ENCODE measurements around the gene PRDM8. TPM values are rescaled to one million over a fixed set of nuclear protein-coding genes. Genes with fewer than 3 reads are reported as not detected.

Gene PRDM8
- total RNA-seq, 1 donor from 2014 or later, result 0.07 TPM

- Mint-ChIP-seq H3K27ac (ENCODE audit: unreplicated experiment) (no peak overlapping the region), H3K27me3 (ENCODE audit: low read depth) (peaks cover 25% of the 10 kb centered on the region), H3K9me3 (ENCODE audit: low read depth) (peaks cover 7% of the 10 kb centered on the region), H3K4me3 (ENCODE audit: unreplicated experiment) (no peak overlapping the region), H3K36me3 (ENCODE audit: low read depth) (no peaks in the 10 kb centered on the region), H3K4me1 (ENCODE audit: low read depth) (no peaks in the 10 kb centered on the region)
- DNase-seq (ENCODE audit: low spot score), result no peak
- TF ChIP-seq, protein P1, sequence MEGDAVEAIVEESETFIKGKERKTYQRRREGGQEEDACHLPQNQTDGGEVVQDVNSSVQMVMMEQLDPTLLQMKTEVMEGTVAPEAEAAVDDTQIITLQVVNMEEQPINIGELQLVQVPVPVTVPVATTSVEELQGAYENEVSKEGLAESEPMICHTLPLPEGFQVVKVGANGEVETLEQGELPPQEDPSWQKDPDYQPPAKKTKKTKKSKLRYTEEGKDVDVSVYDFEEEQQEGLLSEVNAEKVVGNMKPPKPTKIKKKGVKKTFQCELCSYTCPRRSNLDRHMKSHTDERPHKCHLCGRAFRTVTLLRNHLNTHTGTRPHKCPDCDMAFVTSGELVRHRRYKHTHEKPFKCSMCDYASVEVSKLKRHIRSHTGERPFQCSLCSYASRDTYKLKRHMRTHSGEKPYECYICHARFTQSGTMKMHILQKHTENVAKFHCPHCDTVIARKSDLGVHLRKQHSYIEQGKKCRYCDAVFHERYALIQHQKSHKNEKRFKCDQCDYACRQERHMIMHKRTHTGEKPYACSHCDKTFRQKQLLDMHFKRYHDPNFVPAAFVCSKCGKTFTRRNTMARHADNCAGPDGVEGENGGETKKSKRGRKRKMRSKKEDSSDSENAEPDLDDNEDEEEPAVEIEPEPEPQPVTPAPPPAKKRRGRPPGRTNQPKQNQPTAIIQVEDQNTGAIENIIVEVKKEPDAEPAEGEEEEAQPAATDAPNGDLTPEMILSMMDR (IDR thresholded peaks at IDR 0.05), result no peak
Observed at GRCh38 chr4:80155316-80155982, 41.9 kb upstream of the PRDM8 start.

GRCh38 chr4:80156410-80156809 lies 40.9 kb upstream of the PRDM8 start:
- H3K9me3 Mint-ChIP-seq (ENCODE audit: low read depth), result peaks cover 7% of the 10 kb centered on the region
- no peak for DNase-seq (ENCODE audit: low spot score)
- peaks cover 30% of the 10 kb centered on the region for H3K27me3 Mint-ChIP-seq (ENCODE audit: low read depth)
- H3K4me1 Mint-ChIP-seq (ENCODE audit: low read depth), result no peaks in the 10 kb centered on the region
- H3K36me3 Mint-ChIP-seq (ENCODE audit: low read depth), result no peaks in the 10 kb centered on the region
- no peak overlapping the region for H3K27ac Mint-ChIP-seq (ENCODE audit: unreplicated experiment)
- H3K4me3 Mint-ChIP-seq (ENCODE audit: unreplicated experiment), result no peak overlapping the region
- TF ChIP-seq, protein P1 (IDR thresholded peaks at IDR 0.05), result no peak

- H3K36me3 Mint-ChIP-seq (ENCODE audit: low read depth), result no peaks in the 10 kb centered on the region
- H3K27ac Mint-ChIP-seq (ENCODE audit: unreplicated experiment), result no peak overlapping the region
- DNase-seq (ENCODE audit: low spot score), result no peak
- H3K4me3 Mint-ChIP-seq (ENCODE audit: unreplicated experiment), result no peak overlapping the region
- no peaks in the 10 kb centered on the region for H3K4me1 Mint-ChIP-seq (ENCODE audit: low read depth)
- H3K27me3 Mint-ChIP-seq (ENCODE audit: low read depth), result peaks cover 52% of the 10 kb centered on the region
- H3K9me3 Mint-ChIP-seq (ENCODE audit: low read depth), result peaks cover 7% of the 10 kb centered on the region
- TF ChIP-seq, protein P1 (IDR thresholded peaks at IDR 0.05), result no peak
Observed at GRCh38 chr4:80161413-80162058, 35.8 kb upstream of the PRDM8 start.

DNA sequence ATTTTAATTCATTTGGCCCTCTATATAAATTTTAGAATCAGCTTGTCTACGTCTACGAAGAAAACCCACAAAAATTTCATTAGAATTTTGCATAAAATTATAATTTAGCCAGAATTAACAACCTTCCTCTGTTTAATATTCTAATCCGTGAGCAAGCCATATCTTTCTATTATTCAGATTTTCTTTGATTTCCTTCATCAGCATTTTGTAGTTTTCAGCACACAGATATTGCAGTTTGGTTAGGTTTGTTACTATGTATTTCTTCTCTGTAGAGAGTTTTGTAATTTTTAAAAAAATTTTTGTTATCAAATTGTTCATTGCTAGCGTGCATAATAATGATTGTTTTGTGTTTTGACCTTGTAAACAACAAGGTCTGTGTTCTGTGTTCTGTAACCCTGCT lies 34.9 kb upstream of the PRDM8 start:
- H3K27me3 Mint-ChIP-seq (ENCODE audit: low read depth), result peaks cover 52% of the 10 kb centered on the region
- H3K27ac Mint-ChIP-seq (ENCODE audit: unreplicated experiment), result no peak overlapping the region
- no peak for DNase-seq (ENCODE audit: low spot score)
- H3K4me3 Mint-ChIP-seq (ENCODE audit: unreplicated experiment), result no peak overlapping the region
- H3K9me3 Mint-ChIP-seq (ENCODE audit: low read depth), result peaks cover 7% of the 10 kb centered on the region
- H3K4me1 Mint-ChIP-seq (ENCODE audit: low read depth), result no peaks in the 10 kb centered on the region
- TF ChIP-seq, protein P1 (IDR thresholded peaks at IDR 0.05), result no peak
- no peaks in the 10 kb centered on the region for H3K36me3 Mint-ChIP-seq (ENCODE audit: low read depth)

DNA sequence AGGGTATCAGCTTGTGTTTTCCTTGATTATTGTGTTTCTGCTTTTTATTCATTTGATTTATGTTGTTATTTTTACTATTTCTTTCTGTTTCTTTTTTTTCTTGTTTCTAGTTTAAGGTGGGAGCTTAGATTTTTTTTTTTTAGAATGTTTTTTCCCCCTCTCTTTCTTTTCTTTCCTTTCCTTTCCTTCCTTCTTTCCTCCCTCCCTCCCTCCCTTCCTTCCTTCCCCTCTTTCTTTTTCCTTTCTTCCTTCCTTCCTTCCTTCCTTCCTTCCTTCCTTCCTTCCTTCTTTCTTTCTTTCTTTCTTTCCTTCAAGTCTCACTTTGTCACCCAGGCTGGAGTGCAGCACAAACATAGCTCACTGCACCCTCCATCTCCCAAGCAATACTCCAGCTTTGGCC lies 31.4 kb upstream of the PRDM8 start:
- no peak for DNase-seq (ENCODE audit: low spot score)
- TF ChIP-seq, protein P1 (IDR thresholded peaks at IDR 0.05), result no peak
- Mint-ChIP-seq H3K4me3 (ENCODE audit: unreplicated experiment) (no peak overlapping the region), H3K4me1 (ENCODE audit: low read depth) (no peaks in the 10 kb centered on the region), H3K9me3 (ENCODE audit: low read depth) (no peaks in the 10 kb centered on the region), H3K27me3 (ENCODE audit: low read depth) (peaks cover 66% of the 10 kb centered on the region), H3K27ac (ENCODE audit: unreplicated experiment) (no peak overlapping the region), H3K36me3 (ENCODE audit: low read depth) (no peaks in the 10 kb centered on the region)

All from chondrocyte (in vitro differentiated cells).